ENCODE data around the gene IL36RN. TPM values are rescaled to one million over a fixed set of nuclear protein-coding genes. Genes with fewer than 3 reads are reported as not detected.

The IL36RN gene
- not detected for polyA plus RNA-seq (2013, experiment 1 of 2; ENCODE audit: insufficient read length)
- polyA plus RNA-seq (2013, experiment 2 of 2; ENCODE audit: insufficient read length) = not detected

DNA sequence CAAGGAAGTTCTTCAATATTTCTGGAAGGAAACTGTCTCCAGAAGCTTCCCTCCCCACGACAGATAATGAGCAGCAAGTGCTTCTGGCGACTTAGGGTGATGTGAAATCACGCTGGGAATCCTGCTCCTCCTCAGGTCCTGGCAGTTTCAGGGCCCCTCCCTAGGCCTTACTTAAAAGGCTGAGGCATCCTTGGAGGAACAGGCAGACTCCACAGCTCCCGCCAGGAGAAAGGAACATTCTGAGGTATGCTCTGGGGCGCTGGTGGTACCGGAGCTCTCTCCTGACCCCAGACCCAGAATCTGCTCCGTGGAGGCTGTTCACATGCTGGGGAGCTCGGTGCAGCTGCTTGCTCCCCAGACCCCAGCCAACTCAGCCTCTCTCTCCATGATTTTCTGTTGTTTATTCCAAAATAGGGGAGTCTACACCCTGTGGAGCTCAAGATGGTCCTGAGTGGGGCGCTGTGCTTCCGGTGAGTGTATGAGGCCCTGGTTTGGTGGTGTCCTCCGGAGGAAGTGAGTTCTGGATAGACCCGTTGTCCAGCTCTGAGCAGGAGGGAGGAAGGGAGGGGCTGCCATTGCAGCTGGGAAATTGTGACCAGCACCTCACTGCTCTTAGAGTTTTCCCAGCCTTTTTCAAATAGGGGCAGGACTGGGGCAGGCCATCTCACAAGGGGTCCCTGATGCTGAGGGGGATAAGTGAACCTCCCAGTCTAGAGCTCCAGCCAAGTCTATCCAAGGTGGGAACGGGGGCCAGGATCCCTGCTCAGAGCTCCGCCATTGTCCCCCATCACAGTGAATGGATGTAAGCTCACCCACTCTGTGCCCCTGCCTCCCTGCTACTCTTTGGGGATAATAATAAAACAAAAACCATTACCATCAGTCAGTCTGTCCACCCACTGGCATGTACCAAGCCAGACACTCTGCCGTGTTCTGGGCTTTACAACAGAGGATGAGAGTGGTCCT lies at the start of gene IL36RN:
TSS of gene IL36RN (plus strand) at position 201 of the 963 bp plus-strand sequence. CDS start at position 442, 241 bp downstream.
- DNase-seq = no peak

DNA sequence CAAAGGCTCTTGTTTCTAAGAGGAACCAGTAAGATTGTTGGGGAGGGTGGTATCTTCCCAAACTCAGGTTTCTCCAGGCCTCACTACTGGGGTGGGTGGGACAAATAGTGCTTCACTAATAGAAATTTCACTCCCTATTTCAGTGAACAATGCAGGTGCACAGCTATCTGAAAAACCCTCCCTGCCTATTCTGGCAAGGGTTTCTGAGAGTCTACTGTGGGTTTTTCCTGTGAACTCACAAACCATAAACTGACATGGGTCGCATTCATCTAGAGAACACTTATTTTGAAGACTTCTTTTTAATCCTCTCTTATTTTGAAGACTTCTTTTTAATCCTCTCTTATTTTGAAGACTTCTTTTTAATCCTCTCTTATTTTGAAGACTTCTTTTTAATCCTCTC lies 49.4 kb upstream of the IL36RN start:
- DNase-seq = no peak

DNA sequence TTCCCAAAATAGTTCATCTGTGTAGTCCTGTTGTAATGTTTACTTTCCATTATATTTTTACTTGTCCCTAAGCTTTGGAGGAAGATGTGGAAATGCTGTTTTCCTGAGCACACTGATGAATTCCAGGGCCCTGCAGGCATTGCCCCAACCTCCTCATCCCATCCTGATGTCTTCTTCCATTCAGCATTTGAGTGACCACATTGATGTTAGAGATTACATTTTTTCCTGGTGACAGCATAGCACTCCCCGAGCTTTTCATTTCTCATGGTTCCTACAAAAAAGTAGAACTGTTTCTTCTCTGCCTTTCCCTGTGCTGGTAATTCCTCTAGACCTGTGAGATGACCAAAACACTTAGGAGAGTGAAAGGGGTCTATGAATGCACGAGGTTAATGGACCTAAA lies 48.9 kb upstream of the IL36RN start:
- peak; percentile 30 for DNase-seq

DNA sequence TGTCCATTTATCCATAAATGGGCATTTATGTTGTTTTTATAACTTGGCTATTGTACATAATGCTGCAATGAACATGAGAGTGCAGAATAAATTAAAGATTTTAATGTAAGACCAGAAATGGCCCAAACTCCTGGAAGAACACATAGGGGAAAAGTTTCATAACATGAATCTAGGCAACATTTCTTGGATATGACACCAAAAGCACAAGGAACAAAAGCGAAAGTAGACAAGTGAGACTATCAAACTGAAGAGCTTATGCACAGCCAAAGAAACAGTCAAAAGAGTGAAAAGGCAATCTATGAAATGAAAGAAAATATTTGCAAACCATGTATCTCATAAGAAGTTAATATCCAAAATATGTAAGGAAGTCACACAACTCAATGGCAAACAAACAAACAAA lies 47.9 kb upstream of the IL36RN start:
- no peak for DNase-seq

DNA sequence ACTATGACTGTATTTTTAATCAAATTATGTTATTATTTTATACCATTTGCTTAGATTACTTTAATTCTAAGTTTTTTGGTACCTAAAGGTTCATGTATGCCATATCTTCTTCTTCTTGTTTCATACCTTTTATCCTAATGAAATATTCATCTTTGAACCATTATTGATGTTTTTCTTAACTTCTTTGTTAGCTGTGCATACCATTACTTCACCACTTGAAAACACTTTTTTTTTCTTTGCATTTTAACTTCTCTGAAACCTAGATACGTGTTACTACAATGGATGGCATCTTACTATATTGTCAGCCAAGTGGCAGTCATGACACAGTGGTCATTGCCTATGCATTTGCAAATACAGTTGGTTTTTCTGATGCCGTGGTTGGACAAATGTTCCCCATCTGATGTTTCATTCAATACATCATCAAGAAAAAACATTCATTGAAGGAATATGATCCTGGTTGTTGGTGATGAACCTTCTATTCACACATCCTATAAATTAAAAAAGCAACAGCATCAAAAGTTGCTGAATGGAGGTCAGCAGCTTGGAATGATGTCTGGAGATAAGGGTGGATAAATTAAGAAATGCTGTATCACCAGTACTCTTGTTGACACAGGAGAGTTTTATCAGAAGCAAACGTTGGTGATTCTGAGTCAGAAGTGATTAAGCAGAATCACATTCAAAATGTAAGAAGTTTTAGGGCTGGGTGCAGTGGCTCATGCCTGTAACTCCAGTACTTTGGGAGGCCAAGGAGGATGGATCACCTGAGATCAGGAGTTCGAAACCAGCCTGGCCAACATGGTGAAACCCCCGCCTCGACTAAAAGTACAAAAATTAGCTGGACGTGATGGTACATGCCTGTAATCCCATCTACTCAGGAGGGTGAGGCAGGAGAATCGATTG lies 46.3 kb upstream of the IL36RN start:
- DNase-seq = peak; percentile 60

DNA sequence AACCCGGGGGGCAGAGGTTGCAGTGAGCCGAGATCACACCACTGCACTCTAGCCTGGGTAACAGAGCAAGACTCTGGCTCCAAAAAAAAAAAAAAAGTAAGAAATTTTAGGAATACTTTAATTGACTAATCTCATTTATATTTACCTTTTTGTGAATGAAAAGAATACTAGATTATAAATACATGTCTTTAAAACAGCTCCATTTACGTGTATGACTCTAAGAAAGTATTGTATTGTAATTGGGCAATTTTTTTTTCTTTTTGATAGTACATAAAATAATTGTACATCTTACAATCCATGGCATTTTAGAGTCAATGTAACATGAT lies 45.7 kb upstream of the IL36RN start:
- no peak for DNase-seq

DNA sequence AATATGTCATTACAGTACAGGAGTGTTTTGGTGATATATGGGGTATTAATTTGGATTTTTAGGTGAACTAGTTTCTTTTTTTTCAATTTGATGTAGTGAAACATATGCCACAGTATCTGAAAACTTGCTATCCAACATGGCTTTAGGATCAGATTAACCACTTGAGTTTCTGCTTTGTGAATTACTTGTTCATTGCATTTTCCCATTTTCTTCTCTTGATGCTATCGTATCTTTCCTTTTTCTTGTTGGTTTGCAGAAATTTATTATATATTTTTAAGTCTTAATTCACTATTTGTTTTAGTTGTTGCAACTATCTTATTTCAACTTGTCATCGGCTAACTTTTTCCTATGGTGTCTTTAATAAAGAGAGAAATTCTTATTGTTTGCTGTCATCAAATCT lies 44.9 kb upstream of the IL36RN start:
- DNase-seq = no peak

DNA sequence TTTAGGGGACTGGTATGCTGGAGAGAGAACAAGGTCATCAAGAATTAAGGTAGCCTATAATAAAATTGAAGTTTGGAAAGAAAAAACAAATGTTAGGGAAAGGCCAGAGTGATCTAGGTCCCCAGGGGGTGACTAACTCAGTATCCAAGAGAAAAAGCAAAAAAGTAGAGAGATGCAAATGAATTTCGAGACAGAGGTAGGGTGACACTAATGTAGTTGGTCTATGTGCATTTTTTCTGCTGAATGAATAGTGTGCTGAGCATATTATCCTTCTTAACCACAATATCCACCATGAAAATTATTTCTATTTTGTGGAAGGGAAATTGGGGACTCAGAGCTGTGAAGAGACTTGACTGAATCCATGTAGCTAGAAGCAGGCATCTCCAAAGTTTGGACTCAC lies 44.0 kb upstream of the IL36RN start:
- DNase-seq = no peak

DNA sequence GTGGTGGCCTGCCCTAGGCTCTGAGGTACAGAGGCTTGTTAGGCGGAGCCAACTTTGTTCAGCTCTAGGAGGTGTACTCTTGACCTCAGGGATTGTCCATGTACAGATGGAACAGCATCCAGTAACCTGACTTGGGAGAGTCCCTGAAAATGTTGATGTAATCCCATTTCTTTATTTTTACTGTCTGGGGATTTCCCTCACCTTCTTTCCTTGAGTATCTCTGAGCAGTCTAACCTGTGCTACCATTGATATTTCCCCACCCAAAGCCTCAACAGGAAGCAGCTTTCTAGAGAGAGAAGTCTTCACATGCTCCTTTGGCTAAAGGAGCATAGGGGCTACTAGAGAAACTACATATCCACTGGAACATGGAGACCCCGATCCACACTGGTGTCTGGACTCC lies 43.3 kb upstream of the IL36RN start:
- DNase-seq = no peak

DNA sequence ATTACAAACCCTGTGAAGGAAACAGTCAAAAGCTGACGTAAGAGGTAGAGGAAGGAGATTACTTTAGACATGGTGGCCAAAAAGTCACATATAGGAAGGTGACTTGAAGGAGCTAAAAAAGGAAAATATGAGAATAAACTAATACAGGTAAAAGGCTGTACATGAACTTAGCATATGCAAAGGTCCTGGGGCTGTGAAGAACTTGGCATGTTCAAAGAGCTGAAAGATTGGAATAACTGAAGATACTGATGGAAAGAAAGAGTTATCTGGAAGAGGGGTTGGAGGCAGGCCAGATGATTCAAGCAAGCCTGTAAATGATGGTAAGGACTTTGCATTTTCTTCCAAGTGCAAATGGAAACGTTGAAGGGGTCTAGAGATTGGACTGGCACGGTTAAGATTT lies 40.5 kb upstream of the IL36RN start:
- DNase-seq = no peak

DNA sequence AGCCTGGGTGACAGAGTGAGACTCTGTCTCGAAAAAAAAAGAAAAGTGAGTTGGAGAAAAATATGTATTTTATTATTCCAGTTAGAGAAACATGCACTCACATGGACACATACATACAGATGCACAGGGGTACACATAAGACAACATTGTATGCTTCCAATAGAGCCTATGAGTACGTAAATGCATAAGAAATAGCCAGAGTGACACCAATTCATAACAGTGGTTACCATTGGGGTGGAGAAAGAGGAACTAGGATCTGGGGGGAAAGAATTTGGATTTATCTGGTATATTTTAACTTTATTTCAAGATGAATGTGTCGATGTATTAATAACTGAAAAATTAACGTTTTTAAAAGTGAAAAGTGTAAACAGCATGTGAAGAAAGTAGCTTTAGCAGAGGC lies 37.7 kb upstream of the IL36RN start:
- DNase-seq = no peak

DNA sequence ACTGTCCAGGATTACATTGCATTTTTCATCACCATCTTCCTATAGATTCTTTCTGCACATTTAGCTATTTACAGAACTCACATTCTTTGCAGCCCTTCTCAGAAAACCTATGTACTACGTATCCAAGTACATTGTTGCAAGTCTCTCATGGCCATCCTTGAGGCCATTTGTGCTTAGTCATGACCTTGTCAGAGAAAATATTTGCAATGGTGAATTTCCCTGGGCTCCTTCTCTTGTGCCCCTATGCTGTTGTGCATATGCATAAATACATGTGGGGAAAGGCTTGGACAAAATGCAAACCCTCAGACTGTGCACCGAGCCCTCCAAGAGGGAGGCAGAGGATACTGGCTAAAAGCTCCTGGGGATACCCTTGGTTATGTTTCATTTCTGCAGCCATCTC lies 34.2 kb upstream of the IL36RN start:
- DNase-seq = no peak

DNA sequence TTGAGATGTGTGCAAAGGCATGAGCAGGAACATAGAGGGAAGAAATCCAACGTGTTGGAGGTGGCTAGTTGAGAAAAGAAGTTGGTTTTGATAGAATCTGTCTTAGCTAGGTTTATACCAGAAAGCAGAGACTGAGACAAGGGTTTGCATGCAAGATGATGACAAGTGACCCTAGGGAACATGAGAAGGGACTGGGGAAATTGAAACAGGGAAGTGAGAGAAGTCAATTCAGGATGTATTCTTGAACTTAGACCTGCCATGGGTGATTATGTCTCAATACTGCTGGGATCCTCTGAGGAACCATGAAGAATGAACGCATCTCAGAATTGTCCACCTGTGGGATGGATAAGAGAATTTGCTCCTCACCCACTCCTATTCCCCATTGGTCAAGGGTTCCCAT lies 33.3 kb upstream of the IL36RN start:
- no peak for DNase-seq

DNA sequence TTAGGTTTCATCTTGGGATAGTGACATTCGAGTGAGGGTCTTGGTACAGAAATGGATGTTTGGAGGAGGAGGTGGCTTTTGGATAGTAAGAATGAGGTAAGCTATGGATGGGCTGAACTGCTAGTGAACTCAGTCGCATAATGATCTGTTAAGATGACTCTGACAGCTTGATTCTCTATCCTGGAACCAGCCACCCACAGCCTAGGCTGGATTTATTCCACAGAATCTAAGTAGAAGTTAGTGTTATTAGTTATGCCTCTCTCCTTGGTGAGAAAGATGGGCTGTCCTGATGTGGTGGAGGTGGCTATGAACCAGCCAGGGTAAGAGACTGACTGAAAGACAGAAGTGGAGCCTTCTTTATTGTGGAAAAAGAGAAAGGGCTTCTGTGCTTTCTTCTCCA lies 31.3 kb upstream of the IL36RN start:
- DNase-seq = no peak

DNA sequence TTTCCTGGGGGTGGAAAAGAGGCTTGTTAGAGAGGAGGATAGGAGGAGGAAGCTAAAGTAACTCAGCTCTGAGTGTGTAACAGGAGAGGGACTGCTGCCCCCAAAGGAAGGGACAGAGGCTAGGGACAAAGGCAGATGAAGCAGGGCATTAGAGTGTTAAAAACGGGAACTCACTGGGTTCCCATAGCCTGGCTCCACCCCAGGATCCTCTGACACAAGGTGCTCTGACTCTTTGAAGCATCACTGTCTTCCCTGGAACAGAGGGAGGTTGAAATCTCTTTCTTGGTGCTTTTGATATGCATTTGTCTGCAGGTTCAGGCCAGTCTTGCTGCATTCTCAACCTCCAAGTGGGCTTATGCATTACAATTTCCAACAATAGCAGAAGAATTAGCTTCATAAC lies 30.9 kb upstream of the IL36RN start:
- no peak for DNase-seq

DNA sequence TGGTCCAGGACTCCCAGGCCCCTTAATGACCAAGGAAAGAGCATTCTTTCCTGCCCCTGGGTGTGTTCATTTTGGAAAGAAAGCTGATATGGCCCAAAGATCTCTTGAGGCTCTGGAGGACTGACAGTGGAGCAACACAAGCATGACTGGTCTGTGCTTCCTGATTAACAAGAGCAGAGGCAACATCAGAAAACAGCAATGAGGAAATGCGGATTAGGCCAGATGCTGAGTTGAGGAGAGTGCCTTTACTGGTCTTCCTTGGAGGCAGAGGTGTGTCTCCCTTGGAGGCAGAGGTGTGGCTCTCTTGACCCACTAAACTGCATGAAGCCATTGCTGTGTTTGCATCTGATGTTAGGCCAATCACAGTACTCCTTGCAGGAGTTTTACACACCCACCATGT lies 26.3 kb upstream of the IL36RN start:
- DNase-seq = no peak

DNA sequence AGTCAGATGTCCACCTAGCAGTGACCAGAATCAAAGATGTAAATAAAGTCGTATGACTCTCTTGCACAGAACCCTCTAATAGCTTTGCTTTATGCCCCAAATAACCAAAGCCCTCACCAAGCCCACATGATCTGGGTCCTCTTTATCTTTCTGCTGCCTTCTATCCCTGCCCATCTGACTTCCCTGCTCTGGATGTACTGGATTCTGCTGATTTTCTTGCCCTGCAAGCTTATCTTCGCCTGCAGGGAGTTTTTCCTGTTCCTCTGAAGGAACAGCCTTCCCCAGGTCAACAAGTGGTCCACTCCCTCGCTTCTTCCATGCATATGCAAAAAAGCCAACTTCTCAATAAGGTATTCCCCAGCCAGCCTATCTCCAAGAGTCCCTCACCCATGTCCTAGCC lies 25.0 kb upstream of the IL36RN start:
- no peak for DNase-seq

DNA sequence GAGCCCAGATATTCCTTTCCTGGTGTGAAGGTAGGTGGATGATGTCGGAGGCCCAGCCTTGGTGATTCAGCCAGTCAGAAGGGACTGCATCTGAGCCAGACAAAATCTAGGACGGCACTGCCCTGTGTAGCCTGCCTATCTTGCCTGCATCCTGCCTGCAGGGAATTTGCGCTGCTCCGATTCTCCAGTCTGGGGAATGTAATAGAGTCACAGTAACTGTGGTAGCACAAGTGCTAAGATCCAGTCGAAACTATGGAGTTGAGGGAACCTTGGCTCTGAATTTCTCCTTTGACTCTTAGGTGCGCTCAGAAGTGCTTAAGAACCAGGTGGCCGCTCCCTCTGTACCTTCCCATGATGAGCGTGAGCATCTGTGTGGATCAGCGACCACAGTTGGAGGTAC lies 22.2 kb upstream of the IL36RN start:
- DNase-seq = no peak

DNA sequence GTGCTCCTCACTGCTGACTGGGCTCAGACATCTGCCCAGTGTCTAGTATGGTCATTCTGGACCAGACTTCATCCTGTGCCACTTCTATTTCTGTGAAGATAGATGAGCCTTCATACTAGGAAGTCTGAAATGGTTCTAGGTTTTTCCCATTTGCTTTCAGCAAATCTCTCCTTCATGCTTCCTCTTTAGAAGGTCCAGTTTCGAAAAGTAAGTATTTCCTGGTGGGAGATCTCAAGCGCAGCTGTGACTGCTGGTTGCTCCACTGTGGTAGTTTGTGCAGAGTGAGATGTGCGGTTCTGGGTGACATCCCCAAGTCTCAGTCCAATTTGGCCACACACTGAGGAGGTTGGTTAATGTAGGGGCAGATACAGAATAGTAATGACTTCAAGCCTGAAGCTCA lies 20.7 kb upstream of the IL36RN start:
- DNase-seq = no peak

DNA sequence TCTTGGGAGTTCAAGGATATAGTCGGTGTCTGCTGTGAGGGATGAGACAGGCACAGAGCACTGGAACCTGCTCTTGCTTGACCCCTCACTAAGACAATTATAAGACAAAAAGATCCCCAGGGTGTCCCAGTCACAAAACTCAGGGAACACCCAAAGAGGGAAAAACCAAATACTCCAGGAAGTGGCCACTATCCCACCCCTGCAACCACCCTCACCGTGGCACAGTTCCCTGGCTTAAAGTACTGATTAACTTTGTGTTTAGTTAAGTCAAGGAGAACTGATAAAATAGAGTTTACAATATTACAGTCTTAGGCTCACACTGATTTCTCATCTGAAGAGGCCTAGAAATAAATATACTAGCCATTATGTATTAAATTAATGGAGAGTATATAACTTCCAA lies 19.8 kb upstream of the IL36RN start:
- no peak for DNase-seq

DNA sequence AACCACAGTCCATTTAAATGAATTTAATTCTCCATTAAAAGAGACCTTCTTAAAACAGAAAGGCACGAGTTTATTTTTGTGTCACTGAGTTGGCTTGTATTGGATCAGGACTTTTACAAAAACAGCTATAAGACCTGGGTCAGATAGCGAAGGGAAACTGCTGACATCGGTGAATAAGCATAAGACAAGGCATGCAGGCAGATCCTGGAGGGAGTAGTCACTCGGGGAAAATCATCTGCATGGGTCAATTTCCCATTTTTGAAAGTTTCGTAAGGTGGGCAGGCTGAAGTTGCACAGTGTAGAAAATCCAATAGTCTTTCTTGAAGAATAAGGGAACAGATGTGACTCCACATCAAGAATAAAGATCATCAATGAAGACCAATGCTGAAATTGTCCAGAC lies 19.3 kb upstream of the IL36RN start:
- no peak for DNase-seq

DNA sequence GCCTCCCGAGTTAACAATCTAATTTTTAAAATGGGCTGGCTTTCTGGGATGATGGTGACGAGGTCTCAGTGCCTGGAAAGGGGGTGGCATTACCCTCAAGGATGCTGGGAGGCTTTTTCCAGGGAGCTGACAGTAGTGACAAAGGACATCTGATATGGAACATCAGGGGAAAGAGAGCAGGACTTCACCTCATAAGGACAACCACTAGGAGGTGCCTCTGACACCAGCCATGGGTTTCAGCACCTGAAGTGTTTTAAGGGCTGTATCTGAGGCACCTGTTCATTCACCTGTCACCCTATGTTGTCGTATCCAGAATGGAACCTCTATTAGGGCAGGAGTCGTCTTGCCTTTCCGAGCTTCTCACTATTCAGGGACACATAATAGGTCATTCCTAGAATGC lies 17.1 kb upstream of the IL36RN start:
- no peak for DNase-seq

DNA sequence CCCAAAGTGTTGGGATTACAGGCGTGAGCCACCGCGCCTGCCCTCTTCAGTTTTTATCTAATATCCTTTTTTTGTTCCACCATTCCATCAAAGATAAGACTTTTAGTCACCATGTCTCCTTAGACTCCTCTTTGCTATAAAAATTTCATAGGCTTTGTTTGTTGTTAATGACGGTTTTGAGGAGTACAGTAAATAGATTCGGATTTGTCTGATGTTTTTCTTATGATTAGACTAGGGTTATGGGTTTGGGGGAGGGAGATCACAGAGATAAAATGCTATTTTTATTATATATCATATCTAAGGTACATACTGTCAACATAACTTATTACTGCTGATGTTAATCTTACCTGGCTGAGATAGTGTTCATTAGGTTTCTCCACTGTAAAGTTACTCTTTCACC lies 12.5 kb upstream of the IL36RN start:
- no peak for DNase-seq

All from fibroblast of skin of back (primary cell).